K562 (cell line): ENCODE data around the gene TTC13.

Experiments
- BCLAF1 ChIP-seq, 2 experiments: fragments of 450-650 bp in 1 of 2; IDR thresholded peaks; 2 replicates each; pipeline ENCODE4 v1.6.1; 2011 to 2017; ENCODE audit warnings: low read depth in 2 of 2, antibody characterized with exemption in 1 of 2, borderline replicate concordance in 1 of 2, low read length in 1 of 2, mild to moderate bottlenecking in 1 of 2, mixed read lengths in 1 of 2; ENCODE audit not compliant: control insufficient read depth in 1 of 2
- CREB1 ChIP-seq, 2 experiments: sonication (generic) in 1 of 2; formaldehyde crosslinking in 1 of 2; IDR thresholded peaks; 2 replicates each; pipeline versions ENCODE4 v1.6.1 to v1.8.0; 2012 to 2022; ENCODE audit warnings: inconsistent platforms in 1 of 2, mild to moderate bottlenecking in 1 of 2, missing genetic modification reagents in 1 of 2, moderate library complexity in 1 of 2
- CREB3 ChIP-seq: fragments of 450-650 bp; conservative IDR thresholded peaks from 2 replicates; pipeline ENCODE4 v1.6.1; 2016; ENCODE audit warnings: missing genetic modification characterization, low read depth, mild to moderate bottlenecking, missing compliant biosample characterization, moderate library complexity
- CTCF ChIP-seq, 3 experiments: IDR thresholded peaks in 2 of 3; conservative IDR thresholded peaks in 1 of 3; 2 replicates each; pipeline ENCODE4 v1.5.1; 2011 to 2012; ENCODE audit warnings: low read length in 3 of 3, mild to moderate bottlenecking in 3 of 3, control low read depth in 2 of 3, improper control_type of control experiment in 1 of 3, inconsistent platforms in 1 of 3, low read depth in 1 of 3, mixed read lengths in 1 of 3, moderate library complexity in 1 of 3; ENCODE audit not compliant: insufficient read depth in 2 of 3
- HDAC8 ChIP-seq: fragments of 450-650 bp; IDR thresholded peaks from 2 replicates; pipeline ENCODE4 v1.6.1; 2016; ENCODE audit warnings: mild to moderate bottlenecking, missing genetic modification characterization, moderate library complexity, missing compliant biosample characterization
- MYC ChIP-seq, 2 experiments: fragments of 250-450 bp in 1 of 2; sonication (Bioruptor Pico) in 1 of 2; IDR thresholded peaks; 2 replicates each; pipeline versions ENCODE4 v1.5.1 to v1.6.1; 2012 to 2021; ENCODE audit warnings: low read depth in 2 of 2, borderline replicate concordance in 1 of 2, improper control_type of control experiment in 1 of 2, low read length in 1 of 2, mild to moderate bottlenecking in 1 of 2, moderate library complexity in 1 of 2
- PBX2 ChIP-seq, 2 experiments: IDR thresholded peaks in 1 of 2; conservative IDR thresholded peaks in 1 of 2; 2 replicates each; pipeline ENCODE4 v1.6.1; 2016; ENCODE audit warnings: low read depth in 2 of 2, mild to moderate bottlenecking in 1 of 2, missing compliant biosample characterization in 1 of 2, missing genetic modification characterization in 1 of 2, moderate library complexity in 1 of 2
- SMARCB1 ChIP-seq: IDR thresholded peaks from 2 replicates; pipeline ENCODE4 v1.6.1; 2011; ENCODE audit warnings: improper control_type of control experiment, low read depth; ENCODE audit not compliant: insufficient read length
- ZBED1 ChIP-seq: IDR thresholded peaks from 2 replicates; pipeline ENCODE4 v1.6.1; 2014
- ZFP36 ChIP-seq: fragments of 150-350 bp; IDR thresholded peaks from 2 replicates; pipeline ENCODE4 v1.6.1; 2018; ENCODE audit warnings: low read length, low read depth; ENCODE audit not compliant: partially characterized antibody
- TF ChIP-seq, protein P1 (sequence below): fragments of 250-450 bp; sonication (Bioruptor Pico); IDR thresholded peaks from 2 replicates; pipeline ENCODE4 v1.8.0; 2022; ENCODE audit warnings: moderate library complexity, mild to moderate bottlenecking, inconsistent platforms

DNA sequence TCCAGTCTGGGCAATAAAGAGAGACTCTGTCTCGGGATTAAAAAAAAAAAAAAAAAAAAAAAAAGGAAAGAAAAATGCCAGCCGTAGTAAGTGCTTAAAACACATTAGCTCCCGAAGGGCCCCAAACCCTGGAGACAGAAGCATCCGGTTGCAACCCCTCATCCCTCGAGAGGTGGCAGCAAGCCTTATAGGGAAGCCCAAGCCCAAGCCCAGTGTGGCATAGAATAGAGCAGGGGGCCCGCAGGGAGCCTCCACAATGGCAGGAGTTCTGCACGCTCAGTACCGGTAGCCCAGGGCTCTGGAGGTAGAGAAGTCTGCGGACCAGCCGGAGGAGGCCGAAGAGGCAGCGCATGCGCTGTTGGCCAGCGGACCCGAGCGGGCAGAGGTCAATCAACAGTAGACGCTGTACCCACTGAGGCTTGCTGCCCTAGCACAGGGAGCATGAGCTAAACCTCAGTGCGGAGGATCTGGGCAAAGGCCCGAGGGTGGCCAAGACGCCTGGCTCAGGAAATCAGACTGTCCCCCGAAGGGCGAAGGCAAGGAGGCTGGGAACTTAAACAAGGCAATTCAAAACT lies 76.2 kb downstream of the TTC13 start:
- TF ChIP-seq SMARCB1, result no peak
- no peak for TF ChIP-seq CTCF (IDR thresholded peaks at IDR 0.05 in 2 of 3, conservative IDR thresholded peaks at IDR 0.05 in 1 of 3; ENCODE audit: insufficient read depth in 2 of 3, low read depth in 1 of 3, low read length in 3 of 3)
- no peak for TF ChIP-seq MYC (IDR thresholded peaks at IDR 0.05; ENCODE audit: low read depth, low read length)
- TF ChIP-seq MYC (CRISPR knock-in tag; IDR thresholded peaks at IDR 0.05; ENCODE audit: borderline replicate concordance, low read depth), result no peak
- no peak for TF ChIP-seq CREB3 (tag)
- TF ChIP-seq PBX2 (CRISPR knock-in tag; IDR thresholded peaks at IDR 0.05; ENCODE audit: low read depth), result no peak
- no peak for TF ChIP-seq PBX2 (tag; conservative IDR thresholded peaks at IDR 0.05; ENCODE audit: low read depth)
- TF ChIP-seq CREB1 (IDR thresholded peaks at IDR 0.05), result no peak
- no peak for TF ChIP-seq CREB1 (CRISPR knock-in tag; IDR thresholded peaks at IDR 0.05)
- TF ChIP-seq, protein P1, sequence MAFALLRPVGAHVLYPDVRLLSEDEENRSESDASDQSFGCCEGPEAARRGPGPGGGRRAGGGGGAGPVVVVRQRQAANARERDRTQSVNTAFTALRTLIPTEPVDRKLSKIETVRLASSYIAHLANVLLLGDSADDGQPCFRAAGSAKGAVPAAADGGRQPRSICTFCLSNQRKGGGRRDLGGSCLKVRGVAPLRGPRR (CRISPR knock-in tag), result no peak
- no peak for TF ChIP-seq ZBED1
- TF ChIP-seq ZFP36, result no peak
- TF ChIP-seq BCLAF1 (IDR thresholded peaks at IDR 0.05; ENCODE audit: borderline replicate concordance in 1 of 2, control insufficient read depth in 1 of 2, low read depth in 2 of 2, low read length in 1 of 2), result no peak
- TF ChIP-seq HDAC8 (tag), result no peak
